ENCODE results near the gene FHIT. TPM values are rescaled to one million over a fixed set of nuclear protein-coding genes. Genes with fewer than 3 reads are reported as not detected.
"Not testable (repeated sequence)": the region's sequence is repeated elsewhere in the genome, so short reads cannot be mapped to it uniquely, and the experiment has no call there.

The FHIT gene
- total RNA-seq, 1 donor from 2014 or later, result 16.1 TPM

DNA sequence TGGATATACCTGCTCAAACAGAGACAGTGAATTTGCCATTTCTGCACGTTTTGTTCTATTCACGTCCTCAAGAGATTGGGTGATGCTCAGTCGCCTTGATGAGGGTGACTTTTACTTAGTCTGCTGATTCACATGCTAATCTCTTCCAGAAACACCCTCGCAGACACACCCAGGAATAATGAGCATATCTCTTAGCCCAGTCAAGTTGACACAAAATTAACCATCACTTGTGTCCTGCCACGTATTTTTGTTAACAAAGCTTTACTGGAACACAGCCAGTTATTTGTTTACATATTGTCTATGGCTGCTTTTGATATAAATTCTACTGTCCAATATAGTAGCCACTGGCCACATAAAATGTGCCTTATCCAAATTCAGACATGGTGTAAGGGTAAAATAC is 218.3 kb downstream of the FHIT start:
- no peak for DNase-seq (ENCODE audit: low spot score, unreplicated experiment)
- Mint-ChIP-seq H3K4me1 (ENCODE audit: low read depth) (no peaks in the 10 kb centered on the region), H3K4me3 (ENCODE audit: low read depth) (no peak overlapping the region), H3K9me3 (ENCODE audit: low read depth) (peaks cover 16% of the 10 kb centered on the region), H3K36me3 (ENCODE audit: insufficient read depth) (peaks cover 2% of the 10 kb centered on the region), H3K27me3 (no peaks in the 10 kb centered on the region), H3K27ac (no peak overlapping the region)
- TF ChIP-seq CTCF (IDR thresholded peaks at IDR 0.05; ENCODE audit: unreplicated experiment), result no peak

DNA sequence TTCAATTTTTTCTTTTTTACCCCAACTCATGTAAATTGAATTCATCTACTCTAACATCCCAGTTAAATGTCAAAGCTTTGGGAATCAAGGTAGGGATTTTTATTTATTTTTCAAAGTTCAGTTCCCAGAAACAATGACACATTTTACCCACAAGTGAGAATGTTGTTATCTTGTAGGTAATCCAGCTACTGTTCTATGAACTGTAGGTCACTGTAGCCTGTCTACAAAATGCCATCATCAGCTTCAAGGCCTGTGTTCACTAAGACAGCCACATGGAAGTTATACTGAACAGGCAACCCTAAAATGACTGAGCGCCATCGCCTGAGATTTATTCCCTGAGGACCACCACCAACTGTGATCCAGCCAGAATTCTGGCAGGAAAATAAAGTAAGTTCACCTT is 219.7 kb downstream of the FHIT start:
- Mint-ChIP-seq H3K4me1 (ENCODE audit: low read depth) (no peaks in the 10 kb centered on the region), H3K36me3 (ENCODE audit: insufficient read depth) (peaks cover 2% of the 10 kb centered on the region), H3K9me3 (ENCODE audit: low read depth) (peaks cover 16% of the 10 kb centered on the region), H3K27me3 (no peaks in the 10 kb centered on the region), H3K27ac (no peak overlapping the region), H3K4me3 (ENCODE audit: low read depth) (no peak overlapping the region)
- no peak for TF ChIP-seq CTCF (IDR thresholded peaks at IDR 0.05; ENCODE audit: unreplicated experiment)
- no peak for DNase-seq (ENCODE audit: low spot score, unreplicated experiment)

DNA sequence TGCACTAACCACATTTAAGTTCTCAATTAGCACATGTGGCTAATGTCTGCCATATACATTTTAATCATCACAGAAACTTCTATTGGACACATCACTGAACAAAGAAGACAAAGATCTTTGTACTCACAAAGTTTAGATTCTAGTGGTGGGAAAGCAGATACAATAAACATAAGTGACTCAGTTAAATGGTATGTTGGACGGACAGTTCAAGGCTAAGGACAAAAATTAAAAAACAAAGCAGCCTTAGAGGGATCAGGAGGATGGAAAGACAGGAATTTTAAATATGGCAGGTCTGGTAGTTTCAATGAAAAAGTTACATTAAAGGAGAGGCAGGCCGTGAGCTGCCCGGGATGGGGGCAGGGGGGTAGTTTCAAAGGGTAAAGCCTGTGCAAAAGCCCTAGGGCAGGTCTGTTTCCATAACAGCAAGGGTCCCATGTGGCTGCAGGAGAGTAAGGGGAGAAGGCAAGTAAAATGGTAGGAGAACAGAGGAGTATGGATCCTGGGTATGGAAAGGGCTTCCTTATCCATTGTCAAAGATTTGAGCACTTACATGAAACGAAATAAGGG is 220.7 kb downstream of the FHIT start:
- H3K9me3 Mint-ChIP-seq (ENCODE audit: low read depth), result peaks cover 16% of the 10 kb centered on the region
- peaks cover 2% of the 10 kb centered on the region for H3K36me3 Mint-ChIP-seq (ENCODE audit: insufficient read depth)
- H3K4me3 Mint-ChIP-seq (ENCODE audit: low read depth), result no peak overlapping the region
- no peak overlapping the region for H3K27ac Mint-ChIP-seq
- no peaks in the 10 kb centered on the region for H3K27me3 Mint-ChIP-seq
- DNase-seq (ENCODE audit: low spot score, unreplicated experiment), result no peak
- no peak for TF ChIP-seq CTCF (IDR thresholded peaks at IDR 0.05; ENCODE audit: unreplicated experiment)
- no peaks in the 10 kb centered on the region for H3K4me1 Mint-ChIP-seq (ENCODE audit: low read depth)

DNA sequence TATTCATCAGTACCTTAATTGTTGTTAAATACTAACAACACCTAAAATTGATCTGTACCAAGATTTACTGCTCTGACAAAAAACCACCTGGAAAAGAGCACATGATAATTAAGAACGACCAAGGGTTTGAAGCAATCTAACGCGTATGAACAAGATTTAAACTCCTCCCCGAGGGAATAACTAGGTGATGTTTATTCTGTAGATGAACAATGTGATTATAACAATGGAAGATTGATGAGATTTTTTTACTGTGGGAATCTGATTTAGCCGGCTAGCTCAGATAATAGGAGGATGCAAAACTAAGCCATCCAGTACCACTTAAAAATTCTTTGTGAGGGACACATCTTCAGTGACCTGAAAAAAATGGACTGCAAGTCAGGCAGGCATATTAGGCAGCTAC is 222.1 kb downstream of the FHIT start:
- no peak for DNase-seq (ENCODE audit: low spot score, unreplicated experiment)
- Mint-ChIP-seq H3K36me3 (ENCODE audit: insufficient read depth) (peaks cover 2% of the 10 kb centered on the region), H3K27me3 (no peaks in the 10 kb centered on the region), H3K27ac (no peak overlapping the region), H3K4me3 (ENCODE audit: low read depth) (no peak overlapping the region), H3K9me3 (ENCODE audit: low read depth) (peaks cover 7% of the 10 kb centered on the region), H3K4me1 (ENCODE audit: low read depth) (no peaks in the 10 kb centered on the region)
- no peak for TF ChIP-seq CTCF (IDR thresholded peaks at IDR 0.05; ENCODE audit: unreplicated experiment)

DNA sequence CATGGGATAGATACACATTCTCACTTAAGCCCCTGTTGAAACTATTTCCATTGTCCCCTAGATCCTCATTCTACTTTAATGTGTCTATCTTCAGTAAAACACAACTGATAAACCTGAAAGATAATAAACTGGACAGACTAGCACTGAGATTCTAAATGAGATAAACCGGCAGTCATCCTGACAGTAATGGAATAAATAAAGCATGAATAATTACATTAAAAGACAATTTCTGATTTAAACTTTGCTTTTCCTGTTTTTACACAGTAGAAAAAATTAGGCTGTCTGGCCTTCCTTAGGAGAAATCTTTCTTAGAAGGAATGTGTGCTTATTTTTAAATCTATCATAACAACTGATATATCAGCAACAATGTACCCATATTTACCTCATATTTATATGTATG is 232.4 kb downstream of the FHIT start:
- no peaks in the 10 kb centered on the region for H3K27me3 Mint-ChIP-seq
- DNase-seq (ENCODE audit: low spot score, unreplicated experiment), result no peak
- H3K9me3 Mint-ChIP-seq (ENCODE audit: low read depth), result peaks cover 29% of the 10 kb centered on the region
- peaks cover 21% of the 10 kb centered on the region for H3K36me3 Mint-ChIP-seq (ENCODE audit: insufficient read depth)
- H3K4me1 Mint-ChIP-seq (ENCODE audit: low read depth), result peaks cover 7% of the 10 kb centered on the region
- TF ChIP-seq CTCF (IDR thresholded peaks at IDR 0.05; ENCODE audit: unreplicated experiment), result no peak
- H3K27ac Mint-ChIP-seq, result no peak overlapping the region
- no peak overlapping the region for H3K4me3 Mint-ChIP-seq (ENCODE audit: low read depth)

DNA sequence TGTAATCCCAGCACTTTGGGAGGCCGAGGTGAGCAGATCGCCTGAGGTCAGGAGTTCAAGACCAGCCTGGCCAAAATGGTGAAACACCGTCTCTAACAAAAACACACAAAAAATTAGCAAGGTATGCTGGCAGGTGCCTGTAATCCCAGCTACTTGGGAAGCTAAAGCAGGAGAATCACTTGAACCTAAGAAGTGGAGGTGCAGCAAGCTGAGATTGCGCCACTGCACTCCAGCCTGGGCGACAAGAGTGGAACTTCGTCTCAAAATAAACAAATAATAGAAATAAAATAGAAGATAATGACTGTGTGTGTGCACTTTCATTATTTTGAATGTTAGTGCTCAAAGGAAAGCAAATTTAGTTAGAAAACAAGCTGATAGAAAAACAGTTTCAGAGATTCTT is 234.2 kb downstream of the FHIT start:
- H3K27me3 Mint-ChIP-seq; DNase-seq (ENCODE audit: low spot score, unreplicated experiment); H3K4me3 Mint-ChIP-seq (ENCODE audit: low read depth); H3K4me1 Mint-ChIP-seq (ENCODE audit: low read depth); H3K27ac Mint-ChIP-seq: not testable (repeated sequence)
- peaks cover 14% of the 10 kb centered on the region for H3K9me3 Mint-ChIP-seq (ENCODE audit: low read depth)
- peaks cover 13% of the 10 kb centered on the region for H3K36me3 Mint-ChIP-seq (ENCODE audit: insufficient read depth)
